HG03575 (cell line): ENCODE data around the gene C12orf57.
A peak's percentile ranks its signal among the peaks of the same experiment; 100 is the strongest.
"Not testable (repeated sequence)": the region's sequence is repeated elsewhere in the genome, so short reads cannot be mapped to it uniquely, and the experiment has no call there.

Source experiments
- ATAC-seq: cut with Tn5 transposase; IDR thresholded peaks from one replicate; pipeline ENCODE4 v1.9.1; 2021; ENCODE audit not compliant: unreplicated experiment, insufficient number of reproducible peaks, low FRiP score; ENCODE audit errors: extremely low read depth

C12orf57 gene, protein sequence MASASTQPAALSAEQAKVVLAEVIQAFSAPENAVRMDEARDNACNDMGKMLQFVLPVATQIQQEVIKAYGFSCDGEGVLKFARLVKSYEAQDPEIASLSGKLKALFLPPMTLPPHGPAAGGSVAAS

DNA sequence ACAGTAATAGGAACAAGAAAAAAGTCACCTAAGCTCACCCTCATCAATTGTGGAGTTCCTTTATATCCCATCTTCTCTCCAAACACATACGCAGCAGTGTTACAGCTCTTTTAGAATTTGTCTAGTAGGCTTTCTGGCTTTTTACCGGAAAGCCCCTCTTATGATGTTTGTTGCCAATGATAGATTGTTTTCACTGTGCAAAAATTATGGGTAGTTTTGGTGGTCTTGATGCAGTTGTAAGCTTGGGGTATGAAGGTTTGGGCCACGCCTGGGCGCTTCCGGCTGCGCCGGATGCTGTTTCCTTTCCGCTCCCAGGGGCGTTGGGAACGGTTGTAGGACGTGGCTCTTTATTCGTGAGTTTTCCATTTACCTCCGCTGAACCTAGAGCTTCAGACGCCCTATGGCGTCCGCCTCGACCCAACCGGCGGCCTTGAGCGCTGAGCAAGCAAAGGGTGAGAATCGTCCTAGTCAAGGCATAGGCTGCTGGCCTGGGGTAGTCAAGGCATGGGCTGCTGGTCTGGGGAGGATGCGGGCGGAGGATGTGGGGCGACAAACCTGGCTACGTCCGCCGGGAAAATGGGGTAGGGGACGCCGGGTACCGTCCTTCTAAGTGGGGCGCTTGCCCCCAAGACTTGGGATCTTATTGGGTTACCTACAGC lies at the start of gene C12orf57, which contains the start of gene RNU7-1:
Gene C12orf57 (plus strand): TSS at position 301 of the 659 bp plus-strand sequence. CDS start 100 bp downstream, at position 401.
Gene RNU7-1 (plus strand): TSS at position 95 of the 659 bp plus-strand sequence.
- ATAC-seq, result peak; percentile 37

DNA sequence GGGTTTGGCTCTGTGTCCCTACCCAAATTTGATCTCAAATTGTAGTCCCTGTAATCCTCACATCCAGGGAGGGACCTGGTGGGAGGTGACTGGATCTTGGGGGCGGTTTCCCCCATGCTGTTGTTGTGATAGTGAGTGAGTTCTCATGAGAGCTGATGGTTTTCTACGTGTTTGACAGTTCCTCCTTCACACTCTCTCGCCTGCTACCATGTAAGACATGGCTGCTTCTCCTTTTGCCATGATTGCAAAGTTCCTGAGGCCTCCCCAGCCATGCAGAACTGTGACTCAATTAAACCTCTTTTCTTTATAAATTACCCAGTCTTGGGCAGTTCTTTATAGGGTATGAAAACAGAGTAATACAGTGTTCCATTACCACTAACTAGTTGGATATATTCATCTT lies 49.5 kb upstream of the C12orf57 start:
- ATAC-seq, result no peak

DNA sequence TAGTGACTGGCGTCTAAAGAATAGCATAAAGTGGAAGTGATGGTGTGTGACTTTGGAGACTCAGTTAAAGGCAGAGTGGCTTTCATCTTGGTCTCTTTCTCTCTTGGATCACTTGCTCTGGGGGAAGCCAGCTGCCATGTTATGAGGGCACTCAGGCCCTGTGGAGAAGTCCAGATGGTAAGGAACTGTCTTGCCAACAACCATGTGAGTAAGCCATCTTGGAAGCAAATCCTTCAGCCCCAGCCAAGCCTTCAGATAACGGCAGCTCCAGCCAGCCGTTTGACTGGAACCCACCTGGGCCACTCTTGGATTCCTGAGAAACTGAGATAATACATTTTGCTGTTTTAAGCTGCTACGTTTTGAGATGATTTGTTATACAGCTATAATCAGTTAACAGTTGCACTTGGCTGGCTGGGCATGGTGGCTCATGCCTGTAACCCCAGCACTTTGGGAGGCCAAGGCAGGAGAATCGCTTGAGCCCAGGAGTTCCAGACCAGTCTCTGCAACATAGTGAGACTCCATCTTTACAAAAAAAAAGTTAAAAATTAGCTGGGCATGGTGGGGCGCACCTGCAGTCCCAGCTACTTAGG lies 46.9 kb upstream of the C12orf57 start:
- no peak for ATAC-seq

DNA sequence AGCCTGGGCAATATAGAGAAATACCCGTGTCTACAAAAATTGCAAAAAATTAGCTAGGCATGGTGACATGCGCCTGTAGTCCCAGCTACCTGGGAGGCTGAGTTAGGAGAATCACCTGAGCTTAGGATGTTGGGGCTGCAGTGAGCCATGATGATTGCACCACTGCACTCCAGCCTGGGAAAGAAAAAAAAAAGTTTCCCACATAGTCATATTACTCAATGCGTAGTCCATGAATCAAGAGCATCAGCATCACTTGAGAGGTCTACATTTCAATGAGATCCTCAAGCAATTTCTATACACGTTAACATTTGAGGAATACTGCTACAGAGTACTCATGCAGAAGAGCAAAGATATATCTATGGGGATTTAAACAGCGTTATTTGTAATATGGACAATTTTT lies 44.4 kb upstream of the C12orf57 start:
- no peak for ATAC-seq

DNA sequence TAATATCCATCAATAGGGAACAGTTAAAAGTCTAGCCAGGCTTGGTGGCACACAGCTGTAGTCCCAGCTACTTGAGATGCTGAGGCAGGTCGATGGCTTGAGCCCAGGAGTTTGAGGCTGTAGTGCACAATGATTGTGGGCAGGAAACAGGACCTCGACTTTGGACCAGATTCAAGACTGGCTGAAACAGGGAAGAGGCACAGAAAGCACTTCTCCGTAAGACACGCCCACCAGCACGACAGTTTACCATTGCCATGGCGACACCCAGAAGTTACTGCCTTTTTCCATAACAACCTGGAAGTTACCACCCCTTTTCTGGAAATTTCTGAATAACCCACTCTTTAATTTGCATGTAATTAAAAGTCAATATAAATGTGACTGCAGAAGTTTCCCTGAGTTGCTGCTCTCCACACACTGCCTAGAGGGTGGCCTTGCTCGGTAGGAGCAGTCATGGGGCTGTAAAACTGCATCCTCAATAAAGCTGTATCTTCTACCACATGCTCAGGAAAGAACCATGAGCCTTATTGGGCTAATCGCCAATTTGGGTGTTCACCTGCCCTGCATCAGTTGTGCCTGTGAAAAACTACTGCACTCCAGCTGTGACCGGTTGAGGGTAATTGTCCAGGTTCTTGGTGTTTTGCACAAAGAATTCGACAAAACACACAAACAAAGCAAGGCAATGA lies 43.8 kb upstream of the C12orf57 start:
- no peak for ATAC-seq

DNA sequence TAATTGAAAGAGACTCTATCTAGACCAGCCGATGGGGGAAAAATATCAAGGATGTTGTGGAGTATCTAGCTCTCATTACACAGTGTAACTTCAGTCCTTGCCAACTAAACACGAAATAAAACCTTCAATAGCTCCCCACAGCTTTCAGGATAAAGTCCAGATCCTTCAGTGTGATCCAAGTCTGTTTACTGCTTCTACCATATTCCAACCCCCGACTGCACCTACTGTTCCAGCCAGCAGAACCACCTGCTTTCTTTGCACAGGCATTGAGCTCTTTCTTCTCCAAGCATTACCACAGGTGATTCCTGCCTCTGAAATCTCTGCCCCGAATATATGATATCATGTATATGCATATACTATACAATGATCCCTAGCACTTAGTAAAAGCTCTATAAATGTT lies 41.4 kb upstream of the C12orf57 start:
- ATAC-seq, result no peak

DNA sequence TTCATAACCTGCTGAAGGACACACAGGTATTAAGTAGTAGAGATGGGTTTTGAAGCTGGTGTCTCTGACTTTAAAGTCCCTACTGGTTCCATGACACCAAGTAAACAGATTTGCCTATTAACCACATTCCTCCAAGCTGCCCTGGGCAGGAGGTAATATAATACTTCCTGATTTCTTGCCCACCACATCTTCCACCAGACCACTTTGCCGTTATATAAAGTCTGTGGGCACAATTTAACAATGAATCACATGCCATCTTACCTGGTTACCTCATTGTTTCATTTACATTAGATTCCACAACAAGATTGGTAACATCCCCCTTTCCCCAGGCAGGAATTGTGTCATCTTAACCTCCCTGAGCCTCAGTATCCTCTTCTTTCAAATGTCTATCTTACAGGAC lies 40.1 kb upstream of the C12orf57 start:
- ATAC-seq, result no peak

DNA sequence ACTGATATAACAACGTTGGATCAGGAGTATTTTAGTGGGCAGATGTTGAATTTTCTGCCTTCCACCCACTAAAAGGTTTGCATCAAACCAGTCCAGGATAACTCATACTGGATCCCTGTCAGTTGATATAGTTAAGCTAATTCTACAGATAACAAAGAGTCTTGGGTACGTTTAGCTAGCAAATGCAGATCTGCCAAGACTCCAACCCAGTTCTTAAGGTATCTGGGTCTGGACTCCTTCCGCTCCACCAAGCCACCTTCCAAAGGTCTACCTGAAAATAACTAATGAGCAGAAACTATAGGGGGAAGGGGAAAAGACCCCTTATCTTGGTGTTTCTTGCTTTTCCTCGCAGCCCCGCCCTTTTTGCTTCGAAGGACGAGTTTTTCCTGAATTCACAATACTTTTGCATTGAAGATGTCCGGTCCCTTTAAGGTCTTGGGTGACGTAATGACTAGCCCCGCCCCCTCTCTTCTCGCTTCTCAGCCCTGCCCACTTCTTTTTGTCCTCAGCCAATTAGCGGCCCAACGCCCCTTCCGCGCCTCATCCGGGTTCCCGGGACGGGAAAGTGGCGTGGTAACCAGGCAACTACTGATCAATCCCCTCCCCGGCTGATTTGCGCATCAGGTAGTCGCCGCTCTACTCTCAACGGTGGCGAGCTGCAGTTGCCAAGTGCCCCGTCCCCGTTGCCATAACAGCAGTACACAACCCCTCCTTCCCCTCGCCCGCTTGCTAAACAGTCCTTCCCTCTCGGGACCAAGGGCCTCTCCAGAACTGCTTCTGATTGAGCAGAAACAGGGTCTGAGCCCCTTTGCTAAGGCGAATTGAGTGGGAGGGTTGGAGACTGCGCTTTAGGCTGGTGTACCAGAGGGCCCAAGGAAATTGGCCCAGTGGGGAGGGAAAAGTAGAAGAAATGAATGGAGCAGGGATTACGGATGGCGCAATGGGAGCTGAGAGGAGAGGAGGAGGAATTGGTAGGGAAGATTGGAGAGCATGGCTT lies 39.2 kb upstream of the C12orf57 start, which contains the start of gene LRRC23:
Gene LRRC23 (plus strand): TSS at position 543 of the 997 bp plus-strand sequence. CDS start 812 bp downstream, outside the sequence.
- ATAC-seq, result no peak

DNA sequence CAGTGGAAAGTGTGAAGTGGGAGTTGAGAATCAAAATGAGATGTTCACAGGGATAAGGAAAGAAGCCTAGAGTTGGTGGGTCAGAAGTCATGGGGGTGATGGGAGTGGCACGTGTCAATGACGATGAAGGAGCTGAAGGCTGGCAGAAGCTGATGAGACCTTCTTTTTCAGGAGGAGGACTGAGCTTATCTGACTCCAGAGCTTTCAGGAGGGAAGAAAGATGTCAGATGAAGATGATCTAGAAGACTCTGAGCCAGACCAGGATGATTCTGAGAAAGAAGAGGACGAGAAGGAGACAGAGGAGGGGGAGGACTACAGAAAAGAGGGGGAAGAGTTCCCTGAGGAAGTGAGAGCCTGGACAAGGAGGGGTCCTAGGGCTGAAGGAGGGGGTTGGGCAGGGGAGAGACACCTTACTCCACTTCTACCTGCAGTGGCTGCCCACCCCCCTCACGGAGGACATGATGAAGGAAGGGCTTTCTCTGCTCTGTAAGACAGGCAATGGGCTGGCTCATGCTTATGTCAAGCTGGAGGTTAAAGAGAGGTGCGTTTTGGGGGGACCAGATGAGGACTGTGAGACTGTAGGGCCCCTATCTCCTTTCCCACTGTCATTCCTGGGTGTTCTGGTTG lies 38.3 kb upstream of the C12orf57 start:
- ATAC-seq, result no peak

DNA sequence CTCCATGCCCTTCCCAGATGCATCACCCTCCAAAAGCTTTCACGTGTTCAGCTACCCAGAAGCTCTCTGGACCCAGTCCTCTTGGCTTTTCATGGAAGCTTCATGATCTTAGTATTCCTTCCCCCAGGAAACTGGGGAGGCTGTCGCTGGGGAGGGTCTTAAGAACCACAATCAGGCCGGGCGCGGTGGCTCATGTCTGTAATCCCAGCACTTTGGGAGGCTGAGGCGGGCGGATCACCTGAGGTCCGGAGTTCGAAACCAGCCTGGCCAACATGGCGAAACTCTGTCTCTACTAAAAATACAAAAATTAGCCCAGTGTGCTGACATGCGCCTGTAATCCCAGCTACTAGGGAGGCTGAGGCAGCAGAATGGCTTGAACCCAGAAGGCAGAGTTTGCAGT lies 35.7 kb upstream of the C12orf57 start:
- not testable (repeated sequence) for ATAC-seq

DNA sequence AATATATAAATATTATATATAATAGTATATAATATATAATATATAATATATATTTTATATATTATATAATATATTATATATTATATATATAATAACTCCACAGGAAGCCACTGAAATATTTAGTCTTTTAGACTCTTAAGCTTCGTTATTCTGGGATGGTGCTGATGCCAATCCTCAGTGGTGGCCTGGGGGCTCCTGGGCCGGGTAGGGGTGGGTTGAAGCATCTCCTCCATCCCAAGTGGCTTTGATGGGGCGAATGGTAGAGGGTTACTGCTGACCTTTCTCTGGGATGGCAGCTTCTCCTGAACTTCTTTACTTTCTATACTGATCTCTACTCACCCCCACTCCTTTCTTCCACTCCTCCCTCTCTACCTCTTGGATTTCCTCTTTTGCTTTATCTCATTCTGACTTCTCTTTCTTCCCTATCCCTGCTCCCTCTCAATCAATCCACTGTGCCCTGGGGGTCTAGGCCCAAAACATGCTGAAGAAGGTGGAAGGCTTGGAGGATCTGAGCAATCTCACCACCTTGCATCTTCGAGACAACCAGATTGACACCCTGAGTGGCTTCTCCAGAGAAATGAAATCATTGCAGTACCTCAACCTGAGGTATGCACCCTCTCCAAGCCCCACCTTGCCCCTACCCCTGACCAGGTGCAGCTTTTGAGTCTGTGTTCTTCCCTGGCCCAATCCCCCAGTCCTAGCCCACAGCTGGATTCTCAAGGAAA lies 34.2 kb upstream of the C12orf57 start:
- ATAC-seq, result no peak

DNA sequence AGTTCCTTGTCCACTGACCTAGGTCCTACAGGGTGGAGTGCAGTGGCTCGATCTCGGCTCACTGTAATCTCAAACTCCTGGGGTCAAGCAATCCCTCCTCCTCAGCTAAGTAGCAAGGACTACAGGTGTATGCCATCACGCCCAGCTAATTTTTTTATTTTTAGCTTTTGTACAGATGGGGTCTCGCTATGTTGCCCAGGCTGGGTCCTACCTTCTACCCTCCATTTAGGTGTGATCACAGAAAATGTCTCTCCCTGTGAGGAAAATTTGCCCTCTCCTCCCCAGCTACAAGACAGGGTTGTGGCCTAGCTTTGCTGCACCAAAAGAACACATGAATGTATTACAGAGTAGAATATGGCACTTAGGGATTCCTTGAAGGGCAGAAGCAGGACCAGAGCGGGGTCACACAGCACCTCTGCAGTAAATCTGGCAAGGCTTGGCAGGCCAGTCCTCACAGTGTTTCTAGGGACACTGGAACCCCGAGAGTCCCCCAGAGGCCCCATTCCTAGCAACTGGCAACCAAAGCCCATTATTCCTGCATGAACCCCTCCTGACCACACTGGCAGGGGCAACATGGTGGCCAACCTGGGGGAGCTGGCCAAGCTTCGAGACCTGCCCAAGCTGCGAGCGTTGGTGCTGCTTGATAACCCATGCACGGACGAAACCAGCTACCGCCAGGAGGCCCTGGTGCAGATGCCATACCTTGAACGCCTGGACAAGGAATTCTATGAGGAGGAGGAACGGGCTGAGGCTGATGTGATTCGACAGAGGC lies 31.5 kb upstream of the C12orf57 start:
- ATAC-seq, result no peak

DNA sequence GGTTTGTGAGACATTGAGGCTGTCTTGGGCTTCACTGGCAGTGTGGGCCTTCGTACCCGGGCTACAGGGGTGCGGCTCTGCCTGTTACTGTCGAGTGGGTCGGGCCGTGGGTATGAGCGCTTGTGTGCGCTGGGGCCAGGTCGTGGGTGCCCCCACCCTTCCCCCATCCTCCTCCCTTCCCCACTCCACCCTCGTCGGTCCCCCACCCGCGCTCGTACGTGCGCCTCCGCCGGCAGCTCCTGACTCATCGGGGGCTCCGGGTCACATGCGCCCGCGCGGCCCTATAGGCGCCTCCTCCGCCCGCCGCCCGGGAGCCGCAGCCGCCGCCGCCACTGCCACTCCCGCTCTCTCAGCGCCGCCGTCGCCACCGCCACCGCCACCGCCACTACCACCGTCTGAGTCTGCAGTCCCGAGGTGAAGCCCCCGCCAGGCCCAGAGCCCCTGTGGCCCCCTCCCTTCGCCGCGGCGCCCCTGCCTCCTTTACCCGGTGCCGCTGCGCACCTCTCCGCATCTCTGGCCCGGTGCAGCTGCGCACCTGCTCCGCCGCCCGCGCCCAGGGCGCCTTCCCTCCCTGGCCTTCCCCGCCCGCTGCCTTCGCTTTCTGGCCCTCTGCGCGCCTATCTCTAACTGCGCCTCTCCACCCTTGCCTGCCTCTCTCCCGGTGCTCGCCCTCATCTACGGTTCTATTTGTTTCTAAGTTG lies 29.4 kb upstream of the C12orf57 start, which contains the start of gene ENO2:
Gene ENO2 (plus strand): TSS at position 335 of the 701 bp plus-strand sequence. CDS start 1,253 bp downstream, outside the sequence.
- ATAC-seq, result no peak

DNA sequence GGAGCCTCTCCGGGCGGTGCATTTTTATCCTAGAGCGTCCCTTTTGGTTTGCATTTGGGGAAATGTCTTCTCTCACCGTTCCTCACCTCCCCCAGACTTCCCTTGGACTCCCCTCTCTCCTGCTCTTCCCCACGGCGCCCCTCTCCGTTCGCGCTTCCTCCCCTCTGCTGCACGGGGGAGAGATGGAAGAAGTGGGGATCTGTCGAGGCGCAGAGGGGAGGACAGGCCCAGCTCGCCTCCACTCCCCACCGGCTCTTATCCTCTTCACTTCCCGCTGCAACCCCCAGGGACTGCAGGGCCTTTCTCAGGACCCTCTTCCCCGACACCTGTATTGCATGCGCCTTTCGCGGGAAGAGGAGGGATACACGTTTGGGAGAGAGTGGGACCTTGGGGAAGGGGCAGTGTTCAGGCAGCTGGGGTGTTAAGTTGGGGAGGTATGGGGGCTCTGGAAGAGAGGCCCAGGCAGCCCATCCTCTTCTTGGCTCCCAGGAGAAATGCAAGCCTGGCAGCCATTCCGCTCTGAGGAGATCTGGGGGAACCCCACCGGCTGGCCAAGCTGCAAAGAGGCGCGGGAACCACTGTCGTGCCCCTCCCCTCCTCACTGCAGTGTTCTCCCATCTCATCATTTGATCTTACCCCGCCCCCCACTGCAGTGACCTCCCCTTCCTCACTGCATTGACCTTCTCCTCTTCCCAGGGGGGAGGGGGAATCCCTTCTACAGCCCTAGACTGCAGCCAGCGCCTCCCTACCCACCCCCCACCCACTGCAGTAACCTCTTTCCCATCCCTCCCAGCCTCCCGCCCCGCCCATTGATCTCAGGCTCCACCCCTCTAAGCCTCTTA lies 28.7 kb upstream of the C12orf57 start:
- ATAC-seq, result no peak

DNA sequence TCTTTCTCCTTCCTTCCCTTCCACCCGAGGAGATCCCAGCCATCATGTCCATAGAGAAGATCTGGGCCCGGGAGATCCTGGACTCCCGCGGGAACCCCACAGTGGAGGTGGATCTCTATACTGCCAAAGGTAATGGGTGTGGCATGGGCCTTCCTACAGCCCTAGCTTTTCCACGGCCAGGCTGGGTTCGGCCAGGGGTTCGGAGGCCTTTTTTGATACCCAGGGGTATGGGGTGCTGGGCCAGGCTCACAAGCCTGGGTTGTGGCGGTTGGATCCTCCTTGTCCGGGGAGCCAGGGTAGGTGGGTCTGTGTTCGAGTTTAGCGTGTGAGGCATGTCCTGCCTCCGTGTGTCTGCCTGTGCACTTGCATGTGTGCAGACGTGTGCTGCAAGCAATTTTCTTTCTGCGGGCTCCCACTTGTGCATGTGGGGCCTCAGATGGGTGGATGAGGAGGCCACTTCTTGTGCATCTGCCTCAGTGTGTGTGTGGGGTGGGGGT lies 28.0 kb upstream of the C12orf57 start:
- no peak for ATAC-seq
